GM19239 (cell line): Measurements from ENCODE around the gene MYOZ3.

Source experiments
- DNase-seq: peaks from one replicate; pipeline ENCODE4 v3.0.0; 2011; ENCODE audit warnings: low spot score; ENCODE audit not compliant: insufficient read length
- FAIRE-seq: peaks from 2 replicates; lab custom pipeline; 2011; peaks lifted over from hg19 to GRCh38; lab: Jason Lieb, UNC

MYOZ3 gene

DNA sequence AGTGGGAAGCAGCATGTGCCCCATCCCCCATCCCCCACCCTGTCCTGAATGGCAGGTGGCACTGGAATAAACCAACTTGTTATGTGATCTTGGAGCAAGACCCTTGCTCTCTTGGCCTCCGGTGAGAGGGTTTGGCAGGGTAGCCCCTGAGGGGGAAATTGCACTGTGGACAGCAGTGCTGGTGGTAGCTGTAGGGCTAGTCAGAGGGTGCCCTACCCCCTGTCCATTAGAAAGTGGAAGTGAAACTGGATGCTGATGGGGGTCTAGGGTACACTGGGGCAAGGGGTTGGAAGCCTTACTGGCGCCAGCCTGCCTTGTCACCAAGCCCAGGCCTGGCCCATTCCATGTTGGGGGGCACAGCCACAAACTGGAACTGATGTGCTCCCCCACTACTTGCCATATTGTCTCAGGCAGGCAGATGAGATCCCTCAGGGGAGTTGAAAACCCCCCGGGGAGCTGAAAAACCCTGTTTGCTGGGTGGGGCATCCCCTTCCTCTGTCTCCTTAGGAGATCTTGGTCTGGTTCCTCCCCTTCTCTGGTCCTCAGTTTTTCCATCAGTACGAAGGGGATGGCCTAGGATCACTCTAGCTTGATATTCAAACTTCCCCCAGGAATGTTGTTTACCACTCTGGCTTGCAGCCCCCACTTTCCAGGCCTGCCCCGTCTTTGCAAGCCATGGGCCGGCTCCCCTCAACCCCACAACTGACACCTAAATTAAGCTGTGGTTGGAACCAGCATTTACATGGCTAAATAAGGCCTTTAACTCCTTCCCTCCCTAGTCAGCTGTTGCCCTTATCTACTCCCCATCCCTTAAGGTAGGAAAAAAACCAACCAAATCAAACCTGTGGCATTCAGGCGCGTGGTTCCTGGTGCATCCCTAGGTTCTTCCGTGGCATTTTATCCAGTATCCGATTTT, 35.0 kb upstream of the MYOZ3 start:
- FAIRE-seq, result peak; percentile 84
- DNase-seq, result peak; percentile 62

DNA sequence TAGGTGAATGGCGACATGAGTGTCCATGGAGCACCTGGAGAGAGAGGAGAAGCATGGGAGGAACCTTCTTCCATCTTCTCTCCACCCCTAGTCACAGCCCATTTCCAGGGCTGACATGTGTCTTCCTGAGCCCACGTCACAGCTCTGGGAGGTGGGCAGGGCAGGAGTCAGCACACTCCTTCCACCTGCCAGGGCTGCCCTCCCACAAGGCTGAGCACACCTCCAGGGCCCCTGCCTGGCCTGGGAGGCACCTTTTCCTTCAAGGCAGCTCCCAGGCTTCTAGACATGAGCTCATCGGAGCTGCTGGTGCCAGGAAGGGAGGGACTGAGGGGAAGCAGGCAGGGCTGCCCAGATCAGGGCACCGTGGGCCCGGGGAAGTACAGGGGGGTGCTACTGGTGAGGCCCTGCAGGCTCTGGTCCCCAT, 34.2 kb upstream of the MYOZ3 start:
- no peak for DNase-seq
- no peak for FAIRE-seq

DNA sequence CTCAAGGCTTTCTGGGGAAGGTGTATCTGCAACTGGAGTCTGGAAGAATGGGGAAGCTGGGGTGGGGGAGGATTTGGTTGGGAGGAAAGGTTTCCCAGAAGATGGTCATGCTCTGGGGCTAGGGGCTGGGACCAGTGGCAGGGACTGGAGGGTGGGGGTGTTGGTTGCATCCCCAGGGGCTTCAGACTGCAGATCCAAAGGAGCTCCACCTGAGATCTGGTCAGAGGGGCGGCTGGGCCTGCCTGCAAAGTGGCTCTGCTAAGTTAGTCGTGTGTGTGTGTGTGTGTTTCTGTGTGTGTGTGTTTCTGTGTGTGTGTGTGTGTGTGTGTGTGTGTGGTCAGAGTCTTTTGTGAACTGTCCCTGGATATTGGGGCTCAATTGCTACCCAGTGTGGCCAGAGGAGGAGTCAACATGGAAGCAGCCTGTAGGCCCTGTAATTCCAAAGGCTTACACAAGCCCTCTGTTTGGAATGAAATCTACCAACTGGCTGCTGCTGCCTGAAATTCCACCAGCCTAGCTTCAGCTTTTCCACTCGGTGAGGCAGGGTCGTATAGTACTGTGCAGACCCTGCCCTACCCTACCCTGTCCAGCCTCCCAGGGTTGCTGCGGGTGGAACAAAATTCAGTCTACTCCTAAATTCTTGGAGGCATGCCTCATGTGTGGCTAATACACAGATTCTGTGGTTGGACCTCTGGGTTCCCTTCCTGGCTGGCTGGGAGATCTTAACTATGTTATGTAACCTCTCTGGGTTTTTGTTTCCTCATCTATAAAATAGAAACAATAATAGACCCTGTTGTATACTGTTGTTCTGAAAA, 33.1 kb upstream of the MYOZ3 start:
- FAIRE-seq, result no peak

DNA sequence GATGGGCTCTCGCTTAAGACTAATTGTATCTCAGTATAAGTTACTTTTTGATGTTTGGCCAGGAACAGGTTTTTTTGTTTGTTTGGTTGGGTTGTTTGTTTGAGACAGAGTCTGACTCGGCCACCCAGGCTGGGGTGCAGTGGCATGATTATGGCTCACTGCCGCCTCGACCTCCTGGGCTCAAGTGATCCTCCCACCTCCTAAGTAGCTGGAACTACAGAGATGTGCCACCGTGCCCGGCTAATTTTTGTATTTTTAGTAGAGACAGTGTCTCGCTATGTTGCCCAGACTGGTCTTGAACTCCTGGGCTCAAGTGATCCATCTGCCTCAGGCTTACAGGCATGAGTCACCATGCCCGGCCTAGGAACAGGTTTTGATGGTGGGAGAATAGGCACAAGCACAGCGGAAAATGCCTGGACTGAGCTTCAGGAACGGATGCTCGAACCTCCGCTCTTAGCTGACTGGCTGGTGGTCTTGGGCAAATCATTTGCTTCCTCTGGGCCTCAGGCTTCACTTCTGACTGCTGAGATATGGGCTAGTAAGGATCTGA, 32.0 kb upstream of the MYOZ3 start:
- DNase-seq, result no peak
- FAIRE-seq, result no peak

More for the DNA sequence above, 33.1 kb upstream of the MYOZ3 start:
- DNase-seq, result no peak

DNA sequence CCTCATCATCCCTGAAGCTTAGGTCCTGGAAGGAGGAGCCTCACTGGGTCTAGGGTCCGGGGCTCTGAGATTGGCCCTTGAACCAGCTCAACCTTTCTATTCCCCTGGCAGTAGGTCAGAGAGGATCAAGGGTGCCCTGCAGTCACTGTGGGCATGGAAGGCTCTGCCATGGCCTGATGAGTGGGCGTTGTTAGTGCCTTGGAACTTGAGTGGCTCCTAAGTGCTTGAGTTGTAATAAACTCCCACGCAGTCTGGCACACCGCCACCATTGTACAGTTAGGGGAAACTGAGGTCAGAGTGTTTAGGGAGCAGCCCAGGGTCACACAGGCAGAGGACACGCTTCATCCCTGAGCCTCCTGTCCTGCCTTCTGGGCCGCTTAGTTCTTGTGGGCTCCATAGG, 31.0 kb upstream of the MYOZ3 start:
- FAIRE-seq, result no peak
- DNase-seq, result no peak

DNA sequence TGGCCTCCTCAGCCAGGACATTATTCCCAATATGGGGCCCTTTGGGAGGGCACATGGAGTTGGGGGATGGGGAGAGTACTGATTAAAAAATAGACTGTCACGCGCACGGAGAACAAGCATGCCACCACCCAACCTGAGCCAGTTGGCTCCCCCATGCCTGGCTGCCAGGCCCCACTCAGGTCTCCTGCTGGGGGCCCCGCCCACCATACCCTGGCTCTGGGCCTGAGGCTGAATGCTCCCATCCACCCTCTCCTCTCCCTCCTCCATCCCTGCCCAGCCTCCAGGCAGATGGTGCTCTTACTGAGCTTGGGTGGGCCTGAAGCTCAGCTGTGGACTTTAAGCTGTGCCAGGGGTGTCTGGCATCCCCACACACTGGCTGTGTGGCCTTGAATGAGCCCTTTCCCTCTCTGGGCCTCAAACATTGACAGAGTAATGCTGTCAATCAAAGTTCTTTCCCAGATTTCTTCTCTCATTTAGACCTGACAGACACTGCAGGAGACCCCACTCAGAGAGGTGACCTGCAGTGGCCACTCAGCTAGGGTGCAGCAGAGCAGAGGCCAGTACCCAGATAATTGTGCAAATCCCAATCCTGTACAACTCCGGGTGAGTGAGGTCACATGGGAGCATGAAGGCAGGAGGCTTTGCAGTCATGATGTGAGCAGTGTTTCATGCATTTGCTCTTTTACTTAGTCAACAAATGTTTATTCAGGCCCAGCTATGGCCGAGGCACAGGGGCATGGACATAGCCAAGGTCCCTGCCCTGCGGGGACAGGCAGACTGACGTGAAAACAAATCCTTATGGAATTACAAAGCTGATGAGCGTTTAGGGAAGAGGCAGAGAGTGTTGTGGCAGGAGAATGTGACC, 30.4 kb upstream of the MYOZ3 start:
- FAIRE-seq, result no peak
- DNase-seq, result no peak

DNA sequence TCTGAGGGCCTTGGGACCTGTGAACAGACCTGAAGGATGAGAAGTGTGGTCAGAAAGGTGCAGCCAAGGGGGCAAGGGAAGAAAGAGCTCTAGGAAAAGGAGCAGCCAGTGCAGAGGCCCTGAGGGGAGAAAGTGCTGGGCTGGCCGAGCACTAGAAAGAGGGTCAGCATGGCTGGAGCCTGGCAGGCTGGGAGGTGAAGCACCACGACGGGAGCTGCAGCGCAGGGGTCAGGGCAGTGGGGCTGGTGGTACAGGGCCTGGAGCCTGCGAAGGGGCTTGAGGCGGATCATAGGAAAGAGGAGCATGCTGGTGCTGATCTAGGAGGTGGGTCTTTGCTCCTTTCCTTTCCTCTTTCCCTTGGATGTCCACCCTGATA, 29.7 kb upstream of the MYOZ3 start:
- FAIRE-seq, result no peak

DNA sequence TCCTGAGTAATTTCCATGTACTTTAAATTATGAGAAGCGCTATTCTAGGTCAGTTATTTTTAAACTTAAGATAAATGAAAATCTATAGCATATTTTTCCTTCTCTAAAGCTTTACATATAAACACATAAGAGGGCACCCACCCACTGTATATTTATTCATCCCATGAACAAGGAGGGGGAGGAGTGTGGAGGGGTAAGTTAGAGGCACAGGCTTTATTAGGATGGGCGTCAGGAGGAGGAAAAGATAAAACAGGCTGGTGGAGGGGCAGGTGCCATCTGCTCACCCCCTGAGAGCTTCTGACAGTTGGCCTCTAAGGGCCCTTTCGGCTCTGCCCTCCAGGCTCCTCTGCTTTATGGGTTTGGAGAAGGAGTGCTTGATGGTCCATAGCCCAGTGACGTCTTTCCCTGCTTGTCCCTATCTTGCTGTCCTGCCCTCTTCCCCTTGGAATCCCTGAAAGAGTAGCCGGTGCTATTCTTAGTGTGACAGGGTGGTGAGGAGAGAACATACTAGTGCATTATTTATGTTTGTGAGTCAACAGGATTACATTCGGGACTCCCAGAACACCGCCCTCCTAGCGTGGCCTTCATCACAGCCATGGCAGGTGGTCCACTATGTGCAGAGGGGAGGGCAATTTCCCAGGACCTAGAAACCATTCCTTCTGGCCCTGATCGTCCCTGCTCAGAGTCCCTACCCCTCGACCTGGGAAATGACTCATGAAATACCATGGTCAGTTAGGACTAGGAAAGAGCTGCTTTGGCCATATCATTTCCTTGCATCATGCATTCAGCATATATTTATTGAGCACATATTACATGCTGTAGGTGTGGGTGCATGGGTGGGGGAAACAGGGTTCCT, 28.5 kb upstream of the MYOZ3 start:
- no peak for DNase-seq
- no peak for FAIRE-seq

More for the DNA sequence above, 29.7 kb upstream of the MYOZ3 start:
- DNase-seq, result no peak

DNA sequence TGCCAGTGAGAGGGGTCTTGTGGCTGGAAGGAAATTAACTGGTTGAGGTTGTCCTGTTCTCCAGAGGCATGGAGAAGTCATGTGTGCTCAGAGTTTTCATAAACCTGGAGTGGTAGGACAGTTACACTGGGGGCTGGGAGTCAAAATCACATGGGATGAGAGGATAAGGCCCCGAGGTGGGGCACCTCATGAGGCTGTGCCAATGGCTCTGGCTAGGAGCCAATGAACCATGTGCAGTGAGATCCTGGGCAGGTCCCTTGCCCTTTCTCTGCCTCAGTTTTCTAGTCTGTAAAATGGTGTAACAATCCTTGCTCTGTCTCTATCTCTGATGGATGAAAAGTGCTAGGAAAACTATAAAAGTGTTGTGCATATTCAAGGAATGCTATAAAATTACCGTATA, 27.6 kb upstream of the MYOZ3 start:
- FAIRE-seq, result no peak
- DNase-seq, result no peak

DNA sequence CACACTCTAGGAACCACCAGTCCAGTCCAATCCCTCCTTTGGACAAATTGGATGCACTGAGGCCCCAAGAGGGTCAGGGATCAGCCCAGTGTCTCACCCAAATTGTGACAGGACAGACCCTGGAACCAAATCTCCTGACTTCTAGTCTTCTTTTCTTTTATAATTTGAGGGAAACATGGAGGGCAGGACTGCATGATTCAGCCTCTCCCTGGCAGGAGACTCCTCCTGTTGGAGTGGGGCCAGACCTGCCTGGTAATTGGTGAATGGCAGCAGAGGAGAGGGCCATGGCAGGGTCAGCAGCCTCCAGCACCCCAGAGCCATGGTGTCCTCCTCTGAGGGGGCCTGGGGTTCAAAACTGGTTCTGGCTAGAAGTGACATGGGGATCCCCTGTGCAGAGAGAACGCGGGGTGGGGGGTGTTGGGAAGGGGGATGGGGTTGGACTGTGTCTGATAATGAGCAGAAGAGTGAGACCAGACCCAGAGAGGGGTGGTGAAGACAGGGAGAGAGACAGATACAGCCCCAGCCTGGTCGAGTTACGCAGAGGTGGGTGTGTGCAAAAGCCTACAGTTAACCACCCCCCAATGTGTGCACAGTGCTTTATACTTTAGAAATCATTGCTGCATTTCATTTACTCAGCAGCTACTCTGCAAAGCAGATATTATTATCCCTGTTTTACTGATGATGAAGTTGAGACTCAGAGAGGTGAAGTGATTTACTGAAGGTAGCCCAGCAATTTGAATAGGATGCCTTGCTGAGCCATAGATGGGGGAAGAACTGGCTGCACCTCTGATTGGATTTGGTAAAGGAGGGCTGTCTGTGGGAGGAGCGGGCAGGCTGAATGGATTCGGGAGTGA, 24.4 kb upstream of the MYOZ3 start:
- FAIRE-seq, result no peak
- DNase-seq, result no peak

DNA sequence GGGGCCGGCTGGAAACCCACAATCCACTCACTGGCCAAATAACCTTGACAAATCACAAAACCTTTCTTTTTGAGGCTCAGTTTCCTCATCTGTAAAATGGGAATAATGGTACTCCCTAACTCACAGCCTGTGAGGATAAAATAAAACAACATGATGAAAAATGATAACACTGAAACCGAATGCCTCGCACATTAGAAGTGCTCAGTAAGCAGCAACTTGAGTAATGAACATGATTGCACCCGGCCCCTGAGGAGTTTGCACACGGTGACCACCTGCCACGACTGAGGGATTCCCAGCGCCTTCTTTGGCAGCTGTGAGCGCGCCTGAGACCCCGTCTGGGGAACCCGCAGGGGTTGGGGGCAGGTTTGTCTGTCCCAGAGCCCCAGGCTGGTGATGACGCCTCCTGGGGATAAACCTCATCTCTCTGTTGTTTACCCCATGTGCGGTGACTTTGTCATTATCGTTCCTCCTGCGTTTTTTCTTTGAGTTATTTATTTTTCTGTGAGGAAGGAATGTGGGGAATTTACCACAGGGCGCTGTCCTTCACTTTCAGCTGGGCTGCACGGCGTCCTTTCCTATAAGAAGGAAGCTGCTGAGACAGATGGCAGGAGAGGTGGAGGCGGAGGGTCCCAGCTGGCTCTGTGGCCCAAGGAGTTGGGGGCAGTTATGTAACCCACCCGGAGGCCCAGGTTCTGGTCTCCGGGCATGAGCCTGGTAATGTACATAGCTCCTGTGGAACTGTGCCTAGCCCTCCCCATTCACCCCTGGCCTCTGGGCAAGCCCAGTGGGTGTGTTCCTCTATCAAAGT, 23.6 kb upstream of the MYOZ3 start:
- DNase-seq, result no peak
- FAIRE-seq, result no peak

DNA sequence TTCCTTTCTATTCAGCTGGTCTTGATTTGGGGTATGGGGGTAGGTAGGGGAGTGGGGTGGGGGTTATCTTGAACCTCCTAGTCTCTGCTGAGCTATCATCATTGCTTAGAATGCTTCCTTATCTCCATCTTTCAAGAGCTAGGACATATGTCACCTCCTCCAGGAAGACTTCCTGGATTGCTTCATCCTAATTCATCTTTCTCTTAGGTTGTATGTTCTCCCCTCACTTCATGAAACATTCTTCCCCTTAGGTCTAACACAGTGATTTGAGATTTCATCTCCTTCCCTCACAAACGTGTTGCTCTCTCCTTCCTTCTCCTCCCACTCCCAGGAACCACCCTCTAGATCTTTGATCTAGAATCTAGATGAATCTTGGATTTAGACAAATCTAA, 23.0 kb upstream of the MYOZ3 start:
- DNase-seq, result no peak

DNA sequence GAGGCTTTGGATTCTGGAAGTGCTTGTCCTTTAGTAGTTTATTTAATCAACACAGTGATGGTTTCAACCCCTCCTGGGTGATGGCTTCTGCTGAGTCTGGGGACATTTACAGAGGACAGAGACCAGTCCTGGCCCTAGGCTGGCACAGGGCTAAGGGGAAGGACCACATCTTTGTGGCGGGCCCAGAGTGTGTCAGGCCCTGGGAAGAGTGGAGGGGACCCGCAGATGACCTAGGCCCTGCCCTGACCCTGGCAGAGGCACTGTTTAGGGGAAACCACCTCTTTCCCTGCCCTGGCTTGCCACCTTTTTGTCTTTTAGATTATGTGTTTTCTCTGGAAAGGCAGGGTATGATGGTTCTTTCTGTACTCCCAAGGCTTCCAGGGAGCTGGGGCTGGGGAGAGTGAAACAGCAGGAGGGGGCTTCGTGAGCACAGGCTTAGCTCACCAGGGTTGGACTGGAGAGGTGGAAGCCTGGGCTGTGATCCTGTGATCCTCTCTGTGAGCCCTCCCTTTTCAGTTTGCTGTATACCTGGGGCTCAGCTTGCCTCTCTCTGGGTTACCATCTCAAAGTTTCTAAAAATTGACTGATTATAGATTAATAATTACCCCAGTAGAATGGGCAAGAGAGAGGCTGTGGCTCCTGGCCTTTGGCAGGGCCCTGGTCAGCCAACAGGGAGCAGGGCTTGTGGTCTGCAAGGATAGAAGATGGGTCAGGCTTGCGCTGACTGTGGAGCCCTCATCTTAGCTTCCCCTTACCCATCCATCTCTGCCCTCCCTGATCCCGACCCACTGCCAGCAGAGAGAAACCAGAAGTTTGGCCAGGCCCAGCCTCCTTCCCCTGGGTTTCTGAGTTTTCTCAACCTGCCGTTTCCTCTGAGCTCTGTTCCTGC, 22.3 kb upstream of the MYOZ3 start:
- FAIRE-seq, result no peak
- no peak for DNase-seq

More for the DNA sequence above, 23.0 kb upstream of the MYOZ3 start:
- no peak for FAIRE-seq

- FAIRE-seq, result no peak
- no peak for DNase-seq
Measured at GRCh38 chr5:150639377-150639692, 21.7 kb upstream of the MYOZ3 start.

- FAIRE-seq (no peak), DNase-seq (no peak)
Measured at GRCh38 chr5:150639751-150640150, 21.3 kb upstream of the MYOZ3 start.

- DNase-seq, result no peak
- FAIRE-seq, result no peak
Measured at GRCh38 chr5:150640311-150641005, 20.6 kb upstream of the MYOZ3 start, which contains the start of gene SYNPO. SYNPO (plus strand) TSS chr5:150640660; CDS start chr5:150648276, 7,616 bp downstream.
